HG03457 (cell line): ENCODE results near the gene IL31.
"Not testable (repeated sequence)": the region's sequence is repeated elsewhere in the genome, so short reads cannot be mapped to it uniquely, and the experiment has no call there.

ENCODE experiments used
- ATAC-seq: cut with Tn5 transposase; IDR thresholded peaks from one replicate; pipeline ENCODE4 v1.9.1; 2021; ENCODE audit warnings: moderate number of reproducible peaks; ENCODE audit not compliant: unreplicated experiment

Gene IL31

GRCh38 chr12:122174155-122174845, at the start of gene IL31:
TSS of gene IL31 (minus strand) at chr12:122174221. CDS start at chr12:122174172, 49 bp downstream.
- no peak for ATAC-seq

GRCh38 chr12:122216445-122216844, 42.4 kb upstream of the IL31 start:
- no peak for ATAC-seq

GRCh38 chr12:122215771-122216170, 41.8 kb upstream of the IL31 start:
- no peak for ATAC-seq

- ATAC-seq: no peak
These were observed 34.2 kb upstream of the IL31 start for GRCh38 chr12:122208073-122208820.

GRCh38 chr12:122207391-122207790, 33.4 kb upstream of the IL31 start:
- ATAC-seq: no peak

- no peak for ATAC-seq
These were observed 33.0 kb upstream of the IL31 start for GRCh38 chr12:122206976-122207375.

- no peak for ATAC-seq
These were observed 32.3 kb upstream of the IL31 start for GRCh38 chr12:122206111-122206881.

GRCh38 chr12:122205053-122205925, 31.3 kb upstream of the IL31 start:
- no peak for ATAC-seq

- ATAC-seq: no peak
These were observed 30.4 kb upstream of the IL31 start for GRCh38 chr12:122204167-122205052.

GRCh38 chr12:122203301-122204166, 29.5 kb upstream of the IL31 start, which contains the start of gene B3GNT4:
TSS of gene B3GNT4 (plus strand) at chr12:122203709. CDS start at chr12:122204619, 910 bp downstream.
- no peak for ATAC-seq

- not testable (repeated sequence) for ATAC-seq
These were observed 28.8 kb upstream of the IL31 start for GRCh38 chr12:122202811-122203210.

- ATAC-seq: no peak
These were observed 28.0 kb upstream of the IL31 start for GRCh38 chr12:122202017-122202416.

GRCh38 chr12:122201381-122201780, 27.4 kb upstream of the IL31 start:
- ATAC-seq: no peak

- no peak for ATAC-seq
These were observed 26.6 kb upstream of the IL31 start for GRCh38 chr12:122200541-122201175.

GRCh38 chr12:122199484-122200355, 25.7 kb upstream of the IL31 start:
- no peak for ATAC-seq

- ATAC-seq: no peak
These were observed 23.6 kb upstream of the IL31 start for GRCh38 chr12:122197612-122197966.

- ATAC-seq: no peak
These were observed 21.4 kb upstream of the IL31 start for GRCh38 chr12:122195405-122195804.
